Measurements from ENCODE around the gene HEMGN.
"Not testable (repeated sequence)": the region's sequence is repeated elsewhere in the genome, so short reads cannot be mapped to it uniquely, and the experiment has no call there.

Gene HEMGN

DNA sequence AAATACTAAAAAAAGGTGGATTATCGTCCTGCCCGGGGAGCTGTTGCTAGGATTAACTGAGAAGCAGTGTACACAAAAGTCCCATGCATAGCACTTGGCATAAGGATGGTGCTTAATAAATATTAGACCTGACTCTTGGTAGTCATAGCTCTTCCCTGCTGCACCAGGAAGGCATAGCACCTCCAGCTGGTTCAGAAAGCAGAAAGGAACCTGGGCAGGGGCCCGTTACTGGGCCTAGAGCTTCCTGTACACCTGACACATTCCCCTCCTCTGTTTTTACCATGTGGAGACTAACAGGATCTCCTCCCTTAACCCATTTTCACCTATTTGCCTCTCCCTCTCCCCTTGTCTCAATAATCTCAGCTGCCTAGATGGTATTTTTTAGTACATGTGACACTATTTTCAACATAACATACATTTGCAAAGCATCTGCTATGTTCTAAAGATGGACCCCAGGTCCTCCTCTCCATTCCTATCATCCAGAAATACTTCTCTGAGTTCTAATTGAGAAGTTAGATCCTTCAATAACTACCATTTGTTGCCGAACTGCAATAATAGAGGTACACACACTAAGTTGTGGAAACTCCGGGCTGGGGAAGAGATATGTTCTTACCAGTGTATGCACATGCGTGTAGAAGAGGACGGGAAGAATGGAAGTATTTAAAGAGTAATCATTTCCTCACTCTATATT lies 42.0 kb upstream of the HEMGN start:
- H3K4me3 ChIP-seq (ENCODE audit: low read length): peak overlapping the region; percentile 87
- no peaks in the 10 kb centered on the region for H3K36me3 ChIP-seq (ENCODE audit: control insufficient read depth, insufficient read depth, low read length, severe bottlenecking)
- H3K9ac ChIP-seq (ENCODE audit: low read length): peak overlapping the region; percentile 96
- no peaks in the 10 kb centered on the region for H3K27me3 ChIP-seq (replicated peaks; ENCODE audit: control insufficient read depth, insufficient read depth, low read length)
- DNase-seq (ENCODE audit: low read depth): no peak
- H3K9me3 ChIP-seq (ENCODE audit: control insufficient read depth, low read length): no peaks in the 10 kb centered on the region
- H3K4me1 ChIP-seq (ENCODE audit: control insufficient read depth, insufficient read depth, low read length): peaks cover 26% of the 10 kb centered on the region

GRCh38 chr9:97978371-97979130 lies 40.6 kb upstream of the HEMGN start:
- no peak overlapping the region for H3K9ac ChIP-seq (ENCODE audit: low read length)
- no peak overlapping the region for H3K4me3 ChIP-seq (ENCODE audit: low read length)
- no peaks in the 10 kb centered on the region for H3K36me3 ChIP-seq (ENCODE audit: control insufficient read depth, insufficient read depth, low read length, severe bottlenecking)
- no peaks in the 10 kb centered on the region for H3K9me3 ChIP-seq (ENCODE audit: control insufficient read depth, low read length)
- DNase-seq (ENCODE audit: low read depth): no peak
- H3K4me1 ChIP-seq (ENCODE audit: control insufficient read depth, insufficient read depth, low read length): peaks cover 26% of the 10 kb centered on the region
- H3K27me3 ChIP-seq (replicated peaks; ENCODE audit: control insufficient read depth, insufficient read depth, low read length): no peaks in the 10 kb centered on the region

- DNase-seq (ENCODE audit: low read depth); H3K9me3 ChIP-seq (ENCODE audit: control insufficient read depth, low read length); H3K9ac ChIP-seq (ENCODE audit: low read length); H3K36me3 ChIP-seq (ENCODE audit: control insufficient read depth, insufficient read depth, low read length, severe bottlenecking); H3K4me3 ChIP-seq (ENCODE audit: low read length); H3K27me3 ChIP-seq (replicated peaks; ENCODE audit: control insufficient read depth, insufficient read depth, low read length): not testable (repeated sequence)
- H3K4me1 ChIP-seq (ENCODE audit: control insufficient read depth, insufficient read depth, low read length): peaks cover 17% of the 10 kb centered on the region
Measured at GRCh38 chr9:97976633-97977032, 38.7 kb upstream of the HEMGN start.

- no peaks in the 10 kb centered on the region for H3K27me3 ChIP-seq (replicated peaks; ENCODE audit: control insufficient read depth, insufficient read depth, low read length)
- H3K9me3 ChIP-seq (ENCODE audit: control insufficient read depth, low read length): no peaks in the 10 kb centered on the region
- H3K4me1 ChIP-seq (ENCODE audit: control insufficient read depth, insufficient read depth, low read length): peaks cover 5% of the 10 kb centered on the region
- no peak overlapping the region for H3K9ac ChIP-seq (ENCODE audit: low read length)
- H3K36me3 ChIP-seq (ENCODE audit: control insufficient read depth, insufficient read depth, low read length, severe bottlenecking): no peaks in the 10 kb centered on the region
- no peak for DNase-seq (ENCODE audit: low read depth)
- H3K4me3 ChIP-seq (ENCODE audit: low read length): no peak overlapping the region
Measured at GRCh38 chr9:97975376-97975775, 37.4 kb upstream of the HEMGN start.

DNA sequence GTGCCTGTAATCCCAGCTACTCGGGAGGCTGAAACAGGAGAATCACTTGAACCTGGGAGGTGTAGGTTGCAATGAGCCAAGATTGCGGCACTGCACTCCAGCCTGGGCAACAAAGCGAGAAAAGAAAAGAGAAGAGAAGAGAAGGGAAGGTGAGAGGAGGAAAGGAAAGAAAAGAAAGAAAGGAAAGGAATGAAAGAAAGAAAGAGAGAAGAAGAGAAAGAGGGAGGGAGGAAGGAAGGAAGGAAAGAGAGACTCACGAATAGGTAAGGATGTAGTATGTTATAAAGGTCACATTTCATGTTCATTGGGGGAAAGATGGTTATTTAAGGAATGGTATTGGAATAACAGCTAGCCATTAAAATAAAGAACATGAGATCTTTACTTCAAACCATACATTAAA lies 34.8 kb upstream of the HEMGN start:
- Histone ChIP-seq H3K4me1 (ENCODE audit: control insufficient read depth, insufficient read depth, low read length) (no peaks in the 10 kb centered on the region), H3K27me3 (replicated peaks; ENCODE audit: control insufficient read depth, insufficient read depth, low read length) (no peaks in the 10 kb centered on the region), H3K9ac (ENCODE audit: low read length) (no peak overlapping the region), H3K4me3 (ENCODE audit: low read length) (no peak overlapping the region), H3K9me3 (ENCODE audit: control insufficient read depth, low read length) (no peaks in the 10 kb centered on the region), H3K36me3 (ENCODE audit: control insufficient read depth, insufficient read depth, low read length, severe bottlenecking) (no peaks in the 10 kb centered on the region)
- no peak for DNase-seq (ENCODE audit: low read depth)

DNA sequence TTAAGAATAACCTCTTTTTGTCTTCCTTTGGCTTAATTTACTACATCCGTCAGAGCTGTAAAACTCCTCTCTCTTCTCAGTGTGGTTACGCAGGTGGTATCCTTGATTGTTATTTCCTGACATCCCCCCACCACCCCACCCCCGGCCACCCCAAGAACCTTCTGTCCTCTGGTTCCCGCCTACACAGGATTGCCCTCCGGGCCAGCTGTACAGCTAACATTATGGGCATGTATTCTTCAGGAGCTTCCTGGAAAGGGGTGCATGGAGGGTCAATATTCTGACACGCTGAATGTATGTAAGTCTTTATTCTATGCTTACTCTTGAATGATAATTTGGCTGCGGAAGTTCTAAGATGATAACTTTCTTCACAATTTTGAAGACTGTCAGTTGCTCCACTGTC lies 32.2 kb upstream of the HEMGN start:
- no peaks in the 10 kb centered on the region for H3K9me3 ChIP-seq (ENCODE audit: control insufficient read depth, low read length)
- H3K27me3 ChIP-seq (replicated peaks; ENCODE audit: control insufficient read depth, insufficient read depth, low read length): no peaks in the 10 kb centered on the region
- H3K4me3 ChIP-seq (ENCODE audit: low read length): no peak overlapping the region
- no peak overlapping the region for H3K9ac ChIP-seq (ENCODE audit: low read length)
- H3K4me1 ChIP-seq (ENCODE audit: control insufficient read depth, insufficient read depth, low read length): no peaks in the 10 kb centered on the region
- no peaks in the 10 kb centered on the region for H3K36me3 ChIP-seq (ENCODE audit: control insufficient read depth, insufficient read depth, low read length, severe bottlenecking)
- DNase-seq (ENCODE audit: low read depth): no peak

DNA sequence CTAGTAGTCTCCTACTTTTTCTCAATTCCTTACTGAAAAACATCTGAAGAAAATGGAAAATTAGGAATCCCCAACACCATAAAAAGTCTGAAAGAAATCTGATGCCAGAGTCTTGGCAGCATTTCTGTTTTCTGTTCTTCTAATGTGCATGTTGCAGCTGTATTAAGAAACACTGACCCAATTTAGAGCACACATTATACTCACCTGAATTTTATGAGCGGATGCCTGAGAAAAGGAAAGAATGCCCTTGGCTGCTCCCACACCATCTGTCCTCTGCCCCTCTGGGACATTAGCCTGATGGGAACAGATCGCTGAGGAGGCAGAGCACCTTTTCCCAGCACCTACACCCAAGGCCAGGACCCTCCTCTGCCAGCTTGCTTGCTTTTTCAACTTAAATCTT lies 31.0 kb upstream of the HEMGN start:
- Histone ChIP-seq H3K27me3 (replicated peaks; ENCODE audit: control insufficient read depth, insufficient read depth, low read length) (no peaks in the 10 kb centered on the region), H3K4me1 (ENCODE audit: control insufficient read depth, insufficient read depth, low read length) (no peaks in the 10 kb centered on the region), H3K36me3 (ENCODE audit: control insufficient read depth, insufficient read depth, low read length, severe bottlenecking) (no peaks in the 10 kb centered on the region), H3K9ac (ENCODE audit: low read length) (no peak overlapping the region), H3K4me3 (ENCODE audit: low read length) (no peak overlapping the region), H3K9me3 (ENCODE audit: control insufficient read depth, low read length) (no peaks in the 10 kb centered on the region)
- DNase-seq (ENCODE audit: low read depth): no peak

GRCh38 chr9:97966493-97966892 lies 28.5 kb upstream of the HEMGN start:
- no peaks in the 10 kb centered on the region for H3K9me3 ChIP-seq (ENCODE audit: control insufficient read depth, low read length)

GRCh38 chr9:97964901-97965300 lies 26.9 kb upstream of the HEMGN start:
- Histone ChIP-seq H3K4me3 (ENCODE audit: low read length) (no peak overlapping the region), H3K36me3 (ENCODE audit: control insufficient read depth, insufficient read depth, low read length, severe bottlenecking) (no peaks in the 10 kb centered on the region), H3K4me1 (ENCODE audit: control insufficient read depth, insufficient read depth, low read length) (no peaks in the 10 kb centered on the region), H3K27me3 (replicated peaks; ENCODE audit: control insufficient read depth, insufficient read depth, low read length) (no peaks in the 10 kb centered on the region), H3K9ac (ENCODE audit: low read length) (no peak overlapping the region), H3K9me3 (ENCODE audit: control insufficient read depth, low read length) (no peaks in the 10 kb centered on the region)
- no peak for DNase-seq (ENCODE audit: low read depth)

More at GRCh38 chr9:97966493-97966892, 28.5 kb upstream of the HEMGN start:
- H3K27me3 ChIP-seq (replicated peaks; ENCODE audit: control insufficient read depth, insufficient read depth, low read length): no peaks in the 10 kb centered on the region
- no peaks in the 10 kb centered on the region for H3K4me1 ChIP-seq (ENCODE audit: control insufficient read depth, insufficient read depth, low read length)
- H3K36me3 ChIP-seq (ENCODE audit: control insufficient read depth, insufficient read depth, low read length, severe bottlenecking): no peaks in the 10 kb centered on the region
- H3K9ac ChIP-seq (ENCODE audit: low read length): no peak overlapping the region
- DNase-seq (ENCODE audit: low read depth): no peak
- no peak overlapping the region for H3K4me3 ChIP-seq (ENCODE audit: low read length)

DNA sequence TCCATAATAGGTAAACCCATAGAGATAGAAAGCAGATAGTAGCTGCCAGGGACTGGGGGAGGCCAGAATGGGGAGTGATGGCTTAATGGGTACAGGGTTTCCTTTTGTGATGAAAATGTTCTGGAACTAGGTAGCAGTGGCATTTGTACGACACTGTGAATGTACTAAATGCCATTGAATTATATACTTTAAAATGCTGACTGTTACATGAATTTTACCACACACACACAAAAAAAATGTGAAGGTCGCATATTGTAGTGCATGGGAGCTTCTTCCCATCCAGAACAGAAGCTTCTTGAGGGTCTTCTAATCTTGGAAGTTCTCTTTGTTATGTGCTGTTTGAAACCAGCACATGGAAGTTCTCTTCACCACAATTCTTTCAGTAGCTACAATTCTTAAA lies 25.3 kb upstream of the HEMGN start:
- Histone ChIP-seq H3K9me3 (ENCODE audit: control insufficient read depth, low read length) (no peaks in the 10 kb centered on the region), H3K27me3 (replicated peaks; ENCODE audit: control insufficient read depth, insufficient read depth, low read length) (no peaks in the 10 kb centered on the region), H3K9ac (ENCODE audit: low read length) (no peak overlapping the region), H3K36me3 (ENCODE audit: control insufficient read depth, insufficient read depth, low read length, severe bottlenecking) (no peaks in the 10 kb centered on the region), H3K4me3 (ENCODE audit: low read length) (no peak overlapping the region), H3K4me1 (ENCODE audit: control insufficient read depth, insufficient read depth, low read length) (no peaks in the 10 kb centered on the region)
- no peak for DNase-seq (ENCODE audit: low read depth)

GRCh38 chr9:97962575-97962974 lies 24.6 kb upstream of the HEMGN start:
- no peaks in the 10 kb centered on the region for H3K36me3 ChIP-seq (ENCODE audit: control insufficient read depth, insufficient read depth, low read length, severe bottlenecking)
- H3K27me3 ChIP-seq (replicated peaks; ENCODE audit: control insufficient read depth, insufficient read depth, low read length): no peaks in the 10 kb centered on the region
- no peaks in the 10 kb centered on the region for H3K9me3 ChIP-seq (ENCODE audit: control insufficient read depth, low read length)
- H3K4me1 ChIP-seq (ENCODE audit: control insufficient read depth, insufficient read depth, low read length): no peaks in the 10 kb centered on the region
- no peak overlapping the region for H3K4me3 ChIP-seq (ENCODE audit: low read length)
- no peak overlapping the region for H3K9ac ChIP-seq (ENCODE audit: low read length)
- DNase-seq (ENCODE audit: low read depth): no peak

Data from adipocyte (in vitro differentiated cells).